ENCODE results near the gene SPAAR.
A peak's percentile ranks its signal among the peaks of the same experiment; 100 is the strongest.
"Not testable (repeated sequence)": the region's sequence is repeated elsewhere in the genome, so short reads cannot be mapped to it uniquely, and the experiment has no call there.

The SPAAR gene

DNA sequence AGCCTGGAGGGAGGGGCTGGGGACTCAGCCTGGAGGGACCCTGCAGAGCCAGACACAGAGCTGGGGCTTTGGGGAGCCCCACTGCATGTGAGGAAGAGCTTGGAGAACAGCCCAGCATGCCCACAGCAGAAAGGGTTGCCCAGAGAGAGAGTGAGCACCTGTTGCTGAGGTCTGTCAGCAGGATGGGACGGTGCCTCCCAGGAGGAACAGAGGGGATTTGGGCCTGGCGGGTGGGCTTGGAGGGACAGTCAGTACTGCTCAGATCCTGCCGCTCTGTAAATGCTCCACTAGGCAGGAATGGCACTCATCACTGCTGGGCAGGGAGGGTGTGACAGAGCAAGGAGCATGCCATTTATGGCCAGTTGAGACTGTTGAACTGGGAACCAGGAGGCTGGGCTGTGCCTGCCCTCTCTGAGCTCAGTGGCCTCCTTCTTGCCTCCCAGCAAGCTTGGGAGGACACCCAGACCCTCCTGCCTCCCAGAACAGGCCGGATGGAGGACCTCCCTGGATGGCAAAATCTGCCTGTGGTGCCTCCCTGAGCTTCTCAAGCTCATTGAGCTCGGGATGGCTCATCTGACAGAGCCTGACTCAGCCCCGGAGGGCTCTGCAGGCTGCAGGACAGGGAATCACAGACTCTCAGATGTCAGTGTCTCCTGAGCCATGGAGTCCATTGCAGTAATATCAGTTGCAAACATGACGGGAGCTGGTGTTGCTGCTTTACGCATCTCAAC, 4.1 kb upstream of the SPAAR start:
- no peak for DNase-seq

DNA sequence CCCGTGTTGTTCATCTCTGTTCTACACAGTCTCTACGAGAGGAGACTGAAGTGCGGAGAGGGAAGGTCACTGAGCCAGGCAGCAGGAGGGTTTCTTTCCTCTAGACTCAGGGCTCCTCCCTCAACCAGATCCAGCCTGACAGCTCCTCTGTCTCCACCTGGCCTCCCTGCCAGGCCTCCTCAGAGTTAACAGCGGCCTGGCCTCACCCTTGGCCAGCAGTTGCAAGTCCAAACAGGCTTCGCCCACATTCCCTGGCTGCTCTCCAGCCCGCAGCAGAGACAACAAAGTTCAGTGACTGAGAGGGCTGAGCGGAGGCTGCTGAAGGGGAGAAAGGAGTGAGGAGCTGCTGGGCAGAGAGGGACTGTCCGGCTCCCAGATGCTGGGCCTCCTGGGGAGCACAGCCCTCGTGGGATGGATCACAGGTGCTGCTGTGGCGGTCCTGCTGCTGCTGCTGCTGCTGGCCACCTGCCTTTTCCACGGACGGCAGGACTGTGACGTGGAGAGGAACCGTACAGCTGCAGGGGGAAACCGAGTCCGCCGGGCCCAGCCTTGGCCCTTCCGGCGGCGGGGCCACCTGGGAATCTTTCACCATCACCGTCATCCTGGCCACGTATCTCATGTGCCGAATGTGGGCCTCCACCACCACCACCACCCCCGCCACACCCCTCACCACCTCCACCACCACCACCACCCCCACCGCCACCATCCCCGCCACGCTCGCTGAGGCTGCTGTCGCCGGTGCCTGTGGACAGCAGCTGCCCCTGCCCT, 3.2 kb upstream of the SPAAR start, which contains the start of gene HRCT1:
TSS of gene HRCT1 (plus strand) at position 291 of the 768 bp plus-strand sequence. CDS start at position 377, 86 bp downstream.
- DNase-seq: no peak

DNA sequence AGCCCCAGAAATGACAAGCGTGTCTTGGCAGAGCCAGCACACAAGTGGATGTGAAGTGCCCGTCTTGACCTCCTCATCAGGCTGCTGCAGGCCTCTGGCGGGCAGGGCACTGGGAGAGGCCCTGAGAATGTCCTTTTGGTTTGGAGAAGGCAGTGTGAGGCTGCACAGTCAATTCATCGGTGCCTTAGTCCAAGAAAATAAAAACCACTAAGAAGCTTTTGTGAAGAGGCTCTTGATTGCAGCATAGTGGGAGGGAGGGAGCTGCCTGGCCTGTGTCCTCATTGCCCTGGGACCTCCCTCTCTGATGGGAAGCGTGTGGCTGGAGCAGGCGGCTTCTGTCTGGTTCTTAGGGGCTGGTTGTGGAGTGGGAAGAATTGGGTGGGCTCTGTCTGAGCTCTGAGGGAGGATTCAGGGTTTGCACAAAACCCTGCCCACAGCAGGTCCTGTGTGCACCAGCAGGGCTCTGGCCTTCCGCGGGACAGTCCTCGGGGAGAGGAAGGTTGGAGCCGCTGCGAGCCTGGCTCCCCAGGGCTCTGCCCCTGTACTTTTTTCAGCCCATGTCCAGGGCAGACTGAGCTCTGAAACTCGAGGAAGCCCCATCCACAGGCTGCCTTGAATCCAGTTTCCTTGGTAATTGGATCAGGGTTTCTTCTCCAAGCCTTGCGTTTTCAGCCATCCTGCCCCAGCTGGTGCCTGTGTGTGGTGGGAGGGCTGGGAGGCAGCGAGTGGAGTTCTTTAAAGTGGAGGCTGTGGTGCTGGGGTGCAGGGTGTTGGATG, 2.2 kb upstream of the SPAAR start:
- DNase-seq: no peak

DNA sequence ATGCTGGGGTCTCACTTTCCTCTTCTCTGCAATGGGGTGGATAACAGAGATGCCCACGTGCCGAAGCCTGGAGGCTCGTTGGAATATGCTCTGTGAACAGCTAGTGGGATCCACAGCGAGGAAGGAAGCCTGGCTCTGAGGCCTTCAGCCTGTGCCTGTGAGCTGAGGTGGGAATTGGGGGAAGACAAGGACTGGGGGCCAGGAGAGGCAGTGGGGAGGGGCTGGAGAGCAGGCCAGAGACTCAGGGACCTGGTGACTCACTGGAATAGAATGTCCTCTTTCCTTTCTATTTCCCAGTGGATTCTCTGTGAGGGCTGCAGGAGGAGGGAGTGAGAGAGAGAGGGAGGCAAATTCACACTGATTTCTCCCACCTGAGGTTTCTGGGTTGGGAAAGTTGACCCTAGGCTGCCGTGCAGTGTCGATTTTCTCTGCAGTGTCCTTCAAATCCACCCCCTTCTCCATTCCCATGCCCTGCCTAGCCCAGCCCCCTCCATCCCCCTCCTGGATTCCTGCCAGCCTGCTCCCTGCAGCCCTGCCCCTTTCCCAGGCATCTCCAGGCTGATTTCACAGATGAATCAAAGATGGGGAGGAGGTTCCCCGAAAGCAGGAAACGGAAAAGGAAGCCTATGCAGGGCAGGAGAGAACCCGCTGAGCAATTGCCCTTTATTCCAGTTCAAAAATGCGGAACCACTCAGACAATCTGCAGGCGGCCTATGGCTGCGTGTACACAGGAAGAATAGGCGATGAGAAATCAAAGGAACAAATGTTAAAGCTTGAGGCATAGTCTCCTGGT, 1.4 kb upstream of the SPAAR start:
- peak; percentile 6 for DNase-seq

DNA sequence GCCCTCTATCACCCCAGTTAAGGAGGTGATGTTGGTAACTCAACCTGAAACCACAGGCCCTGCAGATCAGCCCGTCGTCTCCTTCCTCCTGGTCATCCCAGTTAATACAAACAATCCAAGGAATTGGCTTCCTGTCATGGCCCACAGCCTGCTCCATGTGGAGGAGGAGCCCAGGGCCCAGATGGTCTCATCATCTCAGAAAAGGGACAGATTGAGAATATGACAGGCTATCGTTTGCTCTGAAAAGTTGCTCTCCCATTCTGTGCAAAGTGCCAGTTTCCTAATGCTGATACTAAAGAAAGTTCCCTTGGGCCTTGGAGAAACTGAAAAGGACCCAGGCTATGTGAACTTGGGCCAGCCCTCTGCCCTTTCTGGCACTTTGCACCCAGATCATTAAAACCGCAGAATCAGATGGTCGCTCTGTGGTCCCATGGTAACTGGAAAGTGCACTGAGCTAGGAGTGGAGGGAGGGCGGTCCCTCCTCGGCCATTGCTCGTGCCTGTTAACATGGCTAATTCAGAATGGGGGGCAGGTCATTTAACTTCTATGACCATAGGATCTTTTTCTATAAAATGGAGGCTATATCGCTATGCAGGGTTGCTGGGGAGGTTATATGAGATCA, 675 bp upstream of the SPAAR start:
- DNase-seq: no peak

DNA sequence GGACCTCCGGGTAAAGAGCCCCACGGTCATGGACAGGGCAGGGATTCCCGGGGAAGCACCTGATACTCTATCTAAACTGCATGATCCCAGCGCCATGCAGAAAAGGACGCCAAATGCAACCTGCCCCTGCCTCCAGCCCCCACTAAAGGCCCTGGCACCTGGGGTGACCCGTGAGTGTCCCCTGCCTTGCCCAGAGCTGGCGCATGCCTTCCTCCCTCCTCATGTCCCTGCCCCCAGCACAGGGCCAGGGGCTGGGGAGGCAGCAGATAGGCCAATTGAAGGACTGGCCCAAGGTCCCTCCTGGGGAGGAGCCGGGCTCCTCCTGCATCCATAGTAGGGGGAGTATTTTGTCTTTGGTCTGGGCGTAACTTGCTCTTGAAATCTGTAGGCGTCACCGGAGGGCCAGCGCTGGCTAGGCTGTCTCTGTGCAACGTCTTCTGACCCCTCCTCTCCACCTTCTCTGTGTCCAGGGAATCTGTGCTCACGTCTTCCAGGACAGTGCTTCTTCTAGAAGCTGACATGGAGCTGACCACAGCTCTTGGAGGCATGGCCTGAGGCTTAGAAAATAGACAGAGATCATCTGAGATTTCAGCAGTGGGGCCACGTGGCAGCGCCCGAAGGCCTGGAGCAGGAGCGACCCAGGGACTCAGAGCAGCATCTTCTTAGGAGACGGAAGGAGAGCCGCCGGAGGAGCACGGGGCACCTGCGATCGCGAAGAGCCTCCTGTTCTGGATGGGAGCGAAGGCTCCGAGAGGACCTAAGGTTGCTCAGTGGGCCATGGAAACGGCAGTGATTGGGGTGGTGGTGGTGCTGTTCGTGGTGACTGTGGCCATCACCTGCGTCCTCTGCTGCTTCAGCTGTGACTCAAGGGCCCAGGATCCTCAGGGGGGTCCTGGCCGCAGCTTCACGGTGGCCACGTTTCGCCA, 660 bp downstream of the SPAAR start:
- DNase-seq: no peak

DNA sequence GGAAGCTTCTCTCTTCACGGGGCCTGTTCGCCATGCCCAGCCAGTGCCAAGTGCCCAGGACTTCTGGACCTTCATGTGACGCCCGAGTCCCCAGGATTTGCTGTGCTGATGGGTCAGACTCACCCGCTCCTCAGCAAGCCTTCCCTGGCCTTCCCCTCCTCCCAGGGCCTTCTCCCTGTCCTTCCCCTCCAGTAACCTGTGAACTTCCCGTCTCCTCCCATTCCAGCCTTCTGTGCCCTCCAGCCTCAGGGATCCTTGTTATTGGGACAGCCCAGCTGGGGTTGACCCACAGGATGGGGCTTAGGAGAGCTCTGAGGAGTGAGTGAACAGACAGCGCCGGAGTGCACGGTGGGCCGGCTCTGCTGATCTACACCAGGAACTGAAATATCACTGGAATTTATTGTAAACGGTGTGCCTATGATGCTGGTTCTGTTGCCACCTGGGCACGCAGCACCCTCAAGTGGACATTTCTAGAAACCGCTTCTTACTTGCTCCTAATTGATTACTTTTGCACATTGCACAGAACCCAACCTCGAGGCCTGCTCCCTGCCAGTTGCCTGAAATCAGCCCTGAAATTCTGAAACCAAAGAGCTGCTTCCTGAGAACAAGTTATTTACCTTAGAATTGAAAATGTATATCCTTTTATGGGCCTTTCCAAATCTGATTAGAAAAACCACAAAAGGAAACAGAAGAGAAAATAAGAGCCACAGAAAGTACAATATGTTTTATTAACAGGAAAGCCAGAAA, 1.5 kb downstream of the SPAAR start:
- DNase-seq: peak; percentile 6

DNA sequence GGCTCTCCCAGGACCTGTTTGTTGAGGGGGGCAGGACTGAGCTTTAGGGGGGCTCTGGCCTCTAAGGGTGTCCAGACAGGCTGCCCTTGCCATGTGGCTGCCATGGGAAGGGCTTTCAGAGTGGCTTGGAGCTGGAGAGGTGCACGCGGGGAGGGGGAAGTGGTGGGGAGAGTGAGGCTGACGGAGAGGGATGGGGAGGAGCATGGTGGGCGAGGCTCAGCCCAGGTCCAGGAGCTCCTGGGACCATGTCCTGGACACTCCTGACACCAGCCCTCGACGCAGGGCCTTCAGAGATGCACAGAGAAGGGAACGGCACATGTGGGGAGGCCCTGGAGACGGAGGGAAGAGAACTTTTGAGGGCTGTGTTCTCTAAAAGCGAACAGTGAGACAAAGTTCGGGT, 2.4 kb downstream of the SPAAR start:
- no peak for DNase-seq

DNA sequence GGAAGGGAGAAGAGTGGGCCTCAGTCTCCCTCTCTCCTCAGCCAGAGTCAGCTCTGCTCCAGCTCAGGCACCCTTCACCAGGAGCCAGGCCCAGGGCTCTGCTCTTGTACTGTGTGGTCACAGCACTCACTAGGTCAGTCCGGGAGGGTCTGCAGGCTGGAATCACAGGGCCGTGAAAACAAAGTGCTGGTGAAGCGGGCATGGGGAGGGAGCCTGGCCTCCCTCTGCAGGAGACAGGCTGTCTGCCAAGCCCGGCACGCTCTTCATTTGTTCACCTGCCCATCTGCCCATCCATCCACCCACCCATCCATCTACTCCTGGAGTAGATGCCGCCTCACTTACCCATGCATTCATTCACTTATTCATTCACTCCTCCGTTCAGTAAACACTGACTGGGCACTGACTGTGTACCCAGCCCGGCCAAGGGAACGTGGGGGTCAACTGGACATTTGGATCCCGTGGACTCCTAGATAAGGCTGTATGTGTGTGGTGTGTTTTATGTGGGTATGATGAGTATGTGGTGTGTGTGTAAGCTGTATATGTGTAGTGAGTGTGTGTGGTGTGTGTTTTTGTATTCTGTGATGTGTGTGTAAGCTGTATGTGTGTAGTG, 3.6 kb downstream of the SPAAR start:
- no peak for DNase-seq

DNA sequence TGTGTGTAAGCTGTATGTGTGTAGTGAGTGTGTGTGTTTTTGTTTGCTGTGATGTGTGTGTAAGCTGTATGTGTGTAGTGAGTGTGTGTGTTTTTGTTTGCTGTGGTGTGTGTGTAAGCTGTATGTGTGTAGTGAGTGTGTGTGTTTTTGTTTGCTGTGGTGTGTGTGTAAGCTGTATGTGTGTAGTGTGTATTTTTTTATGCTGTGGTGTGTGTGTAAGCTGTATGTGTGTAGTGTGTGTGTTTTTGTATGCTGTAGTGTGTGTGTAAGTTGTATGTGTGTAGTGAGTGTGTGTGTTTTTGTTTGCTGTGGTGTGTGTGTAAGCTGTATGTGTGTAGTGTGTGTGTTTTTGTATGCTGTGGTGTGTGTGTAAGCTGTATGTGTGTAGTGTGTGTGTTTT, 4.1 kb downstream of the SPAAR start:
- not testable (repeated sequence) for DNase-seq

DNA sequence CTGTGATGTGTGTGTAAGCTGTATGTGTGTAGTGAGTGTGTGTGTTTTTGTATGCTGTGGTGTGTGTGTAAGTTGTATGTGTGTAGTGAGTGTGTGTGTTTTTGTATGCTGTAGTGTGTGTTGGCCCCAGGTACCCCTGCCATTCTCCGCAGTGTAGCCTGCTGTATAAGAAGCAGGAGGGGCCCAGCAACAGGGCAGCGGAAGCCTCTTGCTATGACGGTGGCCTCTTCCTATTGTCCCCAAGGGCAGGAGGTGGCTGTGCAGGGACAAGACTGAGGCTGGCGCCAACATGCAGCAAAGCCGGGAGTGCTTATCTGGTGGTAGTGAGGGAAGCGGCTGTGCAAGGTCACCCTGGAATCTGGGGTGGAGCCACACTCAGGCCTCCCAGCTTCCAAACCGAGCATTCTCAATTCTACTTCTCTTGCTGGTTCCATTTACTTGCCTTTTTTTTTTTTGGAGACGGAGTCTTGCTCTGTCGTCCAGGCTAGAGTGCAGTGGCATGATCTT, 5.1 kb downstream of the SPAAR start:
- DNase-seq: no peak

DNA sequence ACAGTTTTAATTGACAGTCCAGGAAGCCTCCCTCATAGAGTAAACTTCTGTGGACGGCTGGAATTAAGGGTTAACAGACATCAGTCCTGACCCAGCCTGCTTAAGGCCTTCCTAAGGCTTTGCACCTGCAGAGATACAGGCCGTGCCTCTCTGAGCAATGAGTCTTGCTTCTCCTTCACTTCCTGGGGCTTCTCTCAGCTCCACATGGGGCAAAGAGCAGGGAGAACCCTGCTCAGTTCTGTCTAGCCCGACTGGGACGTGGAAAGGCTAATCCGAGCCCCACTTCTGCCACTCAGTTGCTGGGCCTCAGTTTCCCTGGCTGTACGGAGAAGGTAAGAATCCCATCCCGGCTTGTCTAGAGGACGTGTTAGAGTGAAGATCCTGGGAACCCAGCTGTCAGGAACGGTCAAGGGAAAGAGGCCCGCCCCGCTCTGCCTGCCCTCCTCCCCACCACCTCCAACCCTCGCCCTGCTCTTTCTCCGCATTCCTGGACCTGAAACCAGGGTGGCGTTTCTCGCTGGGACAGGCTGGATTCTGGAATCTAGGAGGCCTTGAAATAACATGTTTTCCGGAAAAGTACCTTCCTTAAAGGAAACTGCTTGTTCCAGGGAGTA, 6.5 kb downstream of the SPAAR start:
- DNase-seq: no peak

DNA sequence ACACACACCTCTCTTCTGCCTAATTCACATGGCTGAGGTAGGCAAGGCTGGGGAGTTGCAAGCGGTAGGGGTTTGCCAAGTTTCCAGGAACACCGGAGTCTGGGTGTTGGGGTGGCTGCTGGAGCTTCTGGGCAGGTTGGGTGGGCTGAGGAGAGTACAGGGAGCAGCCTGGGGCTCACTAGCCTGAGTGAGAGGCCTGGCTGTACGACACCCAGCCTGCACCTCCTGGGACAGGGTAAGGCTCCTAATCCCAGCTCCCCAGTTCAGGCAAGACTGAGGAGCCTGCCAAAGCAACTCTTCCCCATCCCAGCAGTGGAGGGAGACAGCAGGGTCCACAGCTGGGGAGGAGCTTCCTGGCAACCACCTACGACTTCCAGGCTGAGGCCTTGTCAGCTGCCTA, 8.0 kb downstream of the SPAAR start:
- no peak for DNase-seq

DNA sequence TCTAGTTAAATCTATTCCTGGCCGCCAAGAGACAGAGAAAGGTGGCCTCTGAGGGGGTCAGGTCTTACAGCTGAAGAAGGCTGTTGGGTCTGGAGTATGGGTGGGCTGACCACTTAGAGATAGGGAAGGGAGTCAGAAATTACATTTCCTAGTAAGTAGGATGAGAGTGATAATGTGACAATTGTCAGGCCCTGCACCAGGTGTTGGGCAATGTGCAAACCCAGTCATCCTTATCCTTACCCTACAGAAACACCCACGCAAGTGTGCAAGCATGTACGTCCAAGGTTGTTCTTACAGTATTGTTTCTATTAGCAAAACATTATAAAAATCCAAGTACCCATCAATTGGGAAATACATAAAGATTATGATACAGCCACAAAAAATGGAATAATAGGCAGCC, 9.5 kb downstream of the SPAAR start:
- DNase-seq: no peak

DNA sequence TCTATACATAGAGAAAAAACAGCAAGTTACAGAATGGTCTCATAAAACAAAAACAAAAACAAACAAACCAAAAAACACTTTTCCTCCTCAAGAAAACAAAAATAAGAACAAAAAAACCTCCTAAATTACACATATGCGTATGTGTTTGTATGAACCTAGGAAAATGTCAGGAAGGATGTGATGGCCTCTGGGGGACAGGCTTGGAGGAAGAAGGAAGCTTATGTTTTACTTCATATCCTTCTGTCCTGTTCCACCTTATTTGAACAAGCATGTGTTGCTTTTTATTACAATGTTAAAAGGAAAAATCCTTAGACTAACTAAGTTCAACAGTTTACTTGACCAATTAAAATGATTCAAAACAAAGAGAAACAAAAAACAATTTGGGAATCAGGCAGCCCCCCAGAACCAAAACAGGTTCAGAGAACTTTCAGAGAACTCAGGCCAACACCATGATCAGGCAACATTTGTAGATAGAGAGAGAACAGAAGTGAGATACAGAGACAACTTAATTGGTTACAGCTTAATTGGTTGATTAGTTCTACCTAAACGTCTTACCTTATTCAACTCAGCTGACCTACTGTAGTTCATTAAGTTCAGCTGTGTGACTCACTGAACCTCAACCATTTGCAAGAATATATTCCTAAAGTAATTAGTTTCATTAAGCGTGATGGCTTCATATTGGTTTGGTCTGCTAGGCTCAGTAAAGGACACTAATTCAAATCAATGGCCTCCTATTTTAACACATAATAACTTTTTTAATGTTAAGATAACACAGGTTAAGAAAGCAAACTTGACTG, 10.1 kb downstream of the SPAAR start:
- DNase-seq: no peak

DNA sequence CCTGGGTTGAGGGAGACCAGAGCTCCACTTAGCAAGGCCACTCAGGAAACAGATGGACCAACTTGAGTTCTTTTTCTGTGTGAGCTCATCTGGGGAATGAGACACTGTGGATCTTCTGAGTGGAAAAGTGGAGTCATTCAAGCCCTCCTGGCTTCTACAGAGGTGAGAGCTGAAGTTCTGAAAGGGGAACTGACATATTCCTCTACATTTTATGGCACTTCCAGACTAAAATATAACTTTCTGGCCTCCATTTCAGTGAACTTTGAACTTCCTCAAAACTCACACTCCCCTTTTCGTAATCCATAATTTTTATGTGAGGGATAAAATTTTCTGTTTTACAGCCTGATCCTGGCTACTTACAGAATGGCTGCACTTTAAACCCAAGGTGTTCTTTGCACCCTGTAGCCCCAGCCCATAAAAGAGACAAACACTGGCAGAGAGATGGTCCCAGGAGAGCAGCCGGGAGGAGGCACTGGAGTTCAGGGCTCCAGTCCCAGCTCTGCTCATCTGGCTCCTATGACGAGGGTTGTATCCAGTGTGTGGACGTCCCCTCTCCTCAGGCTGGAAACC, 10.8 kb downstream of the SPAAR start:
- peak; percentile 29 for DNase-seq

DNA sequence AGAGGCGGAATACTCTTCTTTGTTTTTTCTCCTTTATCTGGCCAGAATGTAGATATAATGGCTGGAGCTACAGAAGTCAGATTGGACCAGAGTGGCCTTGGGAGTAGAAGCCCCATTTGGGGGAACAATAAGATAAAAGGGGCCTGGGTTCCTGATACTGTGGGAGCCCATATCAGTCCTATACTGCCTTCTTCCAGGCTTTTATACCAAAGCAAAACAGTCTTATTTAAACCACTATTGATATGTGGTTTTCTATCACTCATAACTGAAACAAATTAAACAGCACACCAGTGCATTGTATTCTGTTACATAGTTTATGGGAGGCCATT, 14.3 kb downstream of the SPAAR start:
- DNase-seq: no peak
